ENCODE measurements around the gene SERPINB1.

Gene SERPINB1

DNA sequence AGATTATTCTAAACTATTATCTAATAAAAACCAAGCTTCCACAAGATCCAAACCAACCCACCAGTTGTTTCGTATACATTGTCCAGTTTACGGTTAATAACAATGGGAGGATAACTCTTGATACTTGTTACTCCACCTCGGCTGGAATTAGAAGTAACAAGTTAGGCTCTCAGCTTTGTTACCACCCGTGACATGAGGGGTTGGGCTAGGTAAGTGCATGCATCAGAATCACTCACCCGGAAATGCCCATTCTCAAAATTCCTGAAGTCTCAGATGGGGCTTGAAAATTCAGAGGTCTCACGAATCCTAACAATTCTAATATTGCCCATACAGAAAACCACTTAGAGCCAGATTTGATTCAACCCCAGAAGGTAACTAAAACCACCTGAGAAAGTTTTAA is 27.0 kb upstream of the SERPINB1 start:
- TF ChIP-seq EZH2 (IDR thresholded peaks at IDR 0.05; ENCODE audit: borderline replicate concordance, low read depth, low read length, severe bottlenecking), result no peak
- no peak for TF ChIP-seq CTCF (IDR thresholded peaks at IDR 0.05; ENCODE audit: borderline replicate concordance, extremely low read depth, low read length, poor library complexity, severe bottlenecking)
- no peaks in the 10 kb centered on the region for H4K20me1 ChIP-seq (ENCODE audit: insufficient read depth, low read length)
- no peak overlapping the region for H3K4me2 ChIP-seq (ENCODE audit: insufficient read depth, low read length)
- H3K9ac ChIP-seq (ENCODE audit: low read depth, low read length), result no peak overlapping the region
- ATAC-seq (ENCODE audit: insufficient read depth, low read depth), result no peak
- H2AFZ ChIP-seq (ENCODE audit: low read depth, low read length), result no peak overlapping the region
- no peaks in the 10 kb centered on the region for H3K9me3 ChIP-seq (ENCODE audit: insufficient read depth, low read length, severe bottlenecking)
- no peak overlapping the region for H3K4me3 ChIP-seq (ENCODE audit: low read depth in 1 of 2, low read length in 2 of 2)
- no peak overlapping the region for H3K27ac ChIP-seq (ENCODE audit: low read length)
- no peaks in the 10 kb centered on the region for H3K4me1 ChIP-seq (ENCODE audit: insufficient read depth, low read length)
- no peaks in the 10 kb centered on the region for H3K36me3 ChIP-seq (ENCODE audit: insufficient read depth, low read length)
- no peaks in the 10 kb centered on the region for H3K79me2 ChIP-seq (ENCODE audit: insufficient read depth, low read length)
- H3K27me3 ChIP-seq (ENCODE audit: insufficient read depth, low read length, poor library complexity), result no peaks in the 10 kb centered on the region
- DNase-seq, result no peak

DNA sequence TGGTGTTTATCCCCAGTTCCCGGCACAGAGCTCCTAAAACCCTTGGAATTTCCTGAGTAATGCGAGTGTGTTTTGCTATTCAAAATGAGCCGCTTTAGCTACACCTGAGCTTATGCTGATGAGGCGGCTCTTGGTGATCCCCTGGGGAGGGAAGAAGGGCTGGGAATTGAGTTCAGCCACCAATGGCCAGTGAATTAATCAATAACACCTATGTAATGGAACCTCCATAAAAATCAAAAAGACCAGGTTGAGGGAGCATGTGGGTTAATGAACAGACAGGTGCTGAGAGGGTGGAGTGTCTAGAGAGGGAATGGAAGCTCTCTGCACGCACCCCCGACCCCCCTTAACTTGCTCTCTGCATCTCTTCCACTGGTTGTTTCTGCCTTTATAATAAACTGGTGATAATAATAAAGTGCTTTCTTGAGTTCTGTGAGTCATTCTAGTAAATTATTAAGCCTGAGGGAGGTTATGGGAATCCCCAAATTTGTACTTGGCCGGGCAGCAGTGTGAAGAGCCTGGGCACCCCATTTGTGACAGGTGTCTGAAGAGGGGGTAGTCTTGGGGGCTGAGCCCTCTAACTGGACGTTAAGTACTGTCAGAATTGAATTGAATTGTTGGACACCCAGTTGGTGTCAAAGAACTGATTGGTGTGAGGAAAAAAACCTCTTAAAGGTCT is 24.6 kb upstream of the SERPINB1 start:
- Histone ChIP-seq H3K4me2 (ENCODE audit: insufficient read depth, low read length) (no peak overlapping the region), H3K27ac (ENCODE audit: low read length) (no peak overlapping the region), H3K27me3 (ENCODE audit: insufficient read depth, low read length, poor library complexity) (no peaks in the 10 kb centered on the region), H3K4me1 (ENCODE audit: insufficient read depth, low read length) (peaks cover 3% of the 10 kb centered on the region), H3K36me3 (ENCODE audit: insufficient read depth, low read length) (no peaks in the 10 kb centered on the region), H3K9ac (ENCODE audit: low read depth, low read length) (no peak overlapping the region), H3K4me3 (ENCODE audit: low read depth in 1 of 2, low read length in 2 of 2) (no peak overlapping the region), H3K9me3 (ENCODE audit: insufficient read depth, low read length, severe bottlenecking) (no peaks in the 10 kb centered on the region), H2AFZ (ENCODE audit: low read depth, low read length) (no peak overlapping the region), H4K20me1 (ENCODE audit: insufficient read depth, low read length) (no peaks in the 10 kb centered on the region), H3K79me2 (ENCODE audit: insufficient read depth, low read length) (no peaks in the 10 kb centered on the region)
- ATAC-seq (ENCODE audit: insufficient read depth, low read depth), result no peak
- no peak for DNase-seq
- TF ChIP-seq EZH2 (IDR thresholded peaks at IDR 0.05; ENCODE audit: borderline replicate concordance, low read depth, low read length, severe bottlenecking), result no peak

DNA sequence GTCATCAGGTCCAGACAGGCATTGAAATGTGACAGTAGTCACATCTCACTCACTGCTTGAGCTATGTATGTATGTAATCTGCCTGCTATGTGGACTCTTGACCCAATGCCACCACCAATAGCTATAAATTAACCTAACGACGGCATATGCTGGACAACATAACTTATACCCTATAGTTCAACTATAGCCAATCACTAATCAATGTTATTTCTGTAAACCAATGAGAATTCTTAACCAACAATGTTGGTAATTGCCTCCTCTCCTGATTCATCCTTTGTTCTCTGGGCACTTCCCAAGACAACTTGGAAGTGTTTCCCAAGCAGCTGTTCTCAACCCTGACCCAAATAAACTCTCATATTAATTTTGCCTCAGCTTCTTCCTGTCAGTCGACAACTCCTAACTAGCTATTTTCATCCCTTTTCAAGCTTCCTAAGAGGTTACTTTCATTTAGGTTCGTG is 24.1 kb upstream of the SERPINB1 start:
- Histone ChIP-seq H2AFZ (ENCODE audit: low read depth, low read length) (no peak overlapping the region), H3K27me3 (ENCODE audit: insufficient read depth, low read length, poor library complexity) (no peaks in the 10 kb centered on the region), H3K9ac (ENCODE audit: low read depth, low read length) (no peak overlapping the region), H4K20me1 (ENCODE audit: insufficient read depth, low read length) (no peaks in the 10 kb centered on the region), H3K4me1 (ENCODE audit: insufficient read depth, low read length) (peaks cover 7% of the 10 kb centered on the region), H3K4me2 (ENCODE audit: insufficient read depth, low read length) (no peak overlapping the region), H3K9me3 (ENCODE audit: insufficient read depth, low read length, severe bottlenecking) (no peaks in the 10 kb centered on the region), H3K36me3 (ENCODE audit: insufficient read depth, low read length) (no peaks in the 10 kb centered on the region), H3K27ac (ENCODE audit: low read length) (no peak overlapping the region), H3K4me3 (ENCODE audit: low read depth in 1 of 2, low read length in 2 of 2) (no peak overlapping the region), H3K79me2 (ENCODE audit: insufficient read depth, low read length) (no peaks in the 10 kb centered on the region)
- DNase-seq, result no peak
- ATAC-seq (ENCODE audit: insufficient read depth, low read depth), result no peak
- no peak for TF ChIP-seq CTCF (IDR thresholded peaks at IDR 0.05; ENCODE audit: borderline replicate concordance, extremely low read depth, low read length, poor library complexity, severe bottlenecking)
- no peak for TF ChIP-seq EZH2 (IDR thresholded peaks at IDR 0.05; ENCODE audit: borderline replicate concordance, low read depth, low read length, severe bottlenecking)

- Histone ChIP-seq H3K27ac (ENCODE audit: low read length) (no peak overlapping the region), H3K9me3 (ENCODE audit: insufficient read depth, low read length, severe bottlenecking) (no peaks in the 10 kb centered on the region), H3K4me1 (ENCODE audit: insufficient read depth, low read length) (peaks cover 7% of the 10 kb centered on the region), H3K36me3 (ENCODE audit: insufficient read depth, low read length) (no peaks in the 10 kb centered on the region), H3K4me2 (ENCODE audit: insufficient read depth, low read length) (no peak overlapping the region), H3K4me3 (ENCODE audit: low read depth in 1 of 2, low read length in 2 of 2) (no peak overlapping the region), H4K20me1 (ENCODE audit: insufficient read depth, low read length) (no peaks in the 10 kb centered on the region), H2AFZ (ENCODE audit: low read depth, low read length) (no peak overlapping the region), H3K27me3 (ENCODE audit: insufficient read depth, low read length, poor library complexity) (no peaks in the 10 kb centered on the region), H3K9ac (ENCODE audit: low read depth, low read length) (no peak overlapping the region), H3K79me2 (ENCODE audit: insufficient read depth, low read length) (no peaks in the 10 kb centered on the region)
- DNase-seq, result no peak
- no peak for ATAC-seq (ENCODE audit: insufficient read depth, low read depth)
- TF ChIP-seq EZH2 (IDR thresholded peaks at IDR 0.05; ENCODE audit: borderline replicate concordance, low read depth, low read length, severe bottlenecking) (no peak), CTCF (IDR thresholded peaks at IDR 0.05; ENCODE audit: borderline replicate concordance, extremely low read depth, low read length, poor library complexity, severe bottlenecking) (no peak)
These were observed 23.6 kb upstream of the SERPINB1 start for GRCh38 chr6:2865270-2865669.
